Smooth muscle cell (in vitro differentiated cells): Measurements from ENCODE around the gene FANCG. TPM values are rescaled to one million over a fixed set of nuclear protein-coding genes. Genes with fewer than 3 reads are reported as not detected.

Experiments used
- DNase-seq: peaks from one replicate; lab custom pipeline; 2025; ENCODE audit not compliant: unreplicated experiment; lab: John Stamatoyannopoulos, UW
- H2AFZ ChIP-seq: fragments of 200-600 bp; sonication (generic); 2 replicates; pipeline ENCODE4 v1.6.0; 2016; ENCODE audit warnings: antibody characterized with exemption, low read depth, mild to moderate bottlenecking
- H3F3A ChIP-seq: fragments of 200-600 bp; sonication (generic); 2 replicates; pipeline ENCODE4 v1.6.0; 2017; ENCODE audit warnings: antibody characterized with exemption, low read depth
- H3K27ac ChIP-seq: fragments of 200-600 bp; sonication (generic); 2 replicates; pipeline ENCODE4 v1.5.1; 2016; ENCODE audit warnings: low read depth, mild to moderate bottlenecking
- H3K27me3 ChIP-seq: fragments of 200-600 bp; sonication (generic); 2 replicates; pipeline ENCODE4 v1.6.1; 2016; ENCODE audit warnings: low read depth, mild to moderate bottlenecking
- H3K36me3 ChIP-seq: fragments of 200-600 bp; sonication (generic); 2 replicates; pipeline ENCODE4 v1.5.1; 2016; ENCODE audit warnings: low read depth
- H3K4me1 ChIP-seq: fragments of 200-600 bp; sonication (generic); 2 replicates; pipeline ENCODE4 v1.5.1; 2016; ENCODE audit warnings: low read depth
- H3K4me2 ChIP-seq: fragments of 200-600 bp; sonication (generic); 2 replicates; pipeline ENCODE4 v1.6.0; 2016; ENCODE audit warnings: mild to moderate bottlenecking
- H3K4me3 ChIP-seq: fragments of 200-600 bp; sonication (generic); 2 replicates; pipeline ENCODE4 v1.5.1; 2016; ENCODE audit warnings: mild to moderate bottlenecking
- H3K79me2 ChIP-seq: fragments of 200-600 bp; sonication (generic); 2 replicates; pipeline ENCODE4 v1.6.0; 2016; ENCODE audit warnings: low read depth, mild to moderate bottlenecking
- H3K9ac ChIP-seq: fragments of 200-600 bp; sonication (generic); 2 replicates; pipeline ENCODE4 v1.6.0; 2016; ENCODE audit warnings: low read depth
- H3K9me3 ChIP-seq: fragments of 200-600 bp; sonication (generic); replicated peaks from 2 replicates; pipeline ENCODE4 v1.5.1; 2016; ENCODE audit warnings: low read depth
- H4K20me1 ChIP-seq: fragments of 200-600 bp; sonication (generic); 2 replicates; pipeline ENCODE4 v1.6.0; 2016; ENCODE audit warnings: low read depth
- CTCF ChIP-seq: fragments of 200-600 bp; sonication (generic); IDR thresholded peaks from 2 replicates; pipeline ENCODE4 v1.5.1; 2017; ENCODE audit warnings: borderline replicate concordance, mild to moderate bottlenecking, antibody characterized with exemption; ENCODE audit not compliant: insufficient read depth, poor library complexity, severe bottlenecking
- WGBS: methylation state at CpG from one replicate; pipeline ENCODE4 v1.1.7; 2016; ENCODE audit warnings: low lambda C conversion rate; 5-methylcytosine and 5-hydroxymethylcytosine counted together
- polyA plus RNA-seq: library from polyadenylated mRNA; unstranded; fragments of >200 nt; fragmentation: Nextera tagmentation; extraction: Ambion mirVana; gene quantifications from 2 replicates; pipeline ENCODE4 v1.2.1, GENCODE V29; 2016
- total RNA-seq: library from RNA; depleted of rRNA; stranded (reverse); fragments of >200 nt; gene quantifications from 2 replicates; pipeline ENCODE4 v1.2.3, GENCODE V29; 2014

Gene FANCG
- total and polyA plus RNA-seq, 2 experiments from 2014 or later: 13.0 to 19.0 TPM

- WGBS: 96% methylated on average over 2 of the region's 2 CpGs
- H3K27me3 ChIP-seq: peaks cover 4% of the 10 kb centered on the region
- no peaks in the 10 kb centered on the region for H3K9me3 ChIP-seq
- peak overlapping the region; percentile 46 for H3K9ac ChIP-seq
- peak overlapping the region; percentile 100 for H3K27ac ChIP-seq
- H2AFZ ChIP-seq: no peak overlapping the region
- no peaks in the 10 kb centered on the region for H3K36me3 ChIP-seq
- H3K79me2 ChIP-seq: peaks cover 54% of the 10 kb centered on the region
- DNase-seq: no peak
- H3K4me1 ChIP-seq: peaks cover 25% of the 10 kb centered on the region
- peaks cover 6% of the 10 kb centered on the region for H3F3A ChIP-seq
- H4K20me1 ChIP-seq: peaks cover 41% of the 10 kb centered on the region
- peak overlapping the region; percentile 19 for H3K4me3 ChIP-seq
- peak overlapping the region; percentile 77 for H3K4me2 ChIP-seq
- no peak for TF ChIP-seq CTCF
These were observed 6.5 kb downstream of the FANCG start for GRCh38 chr9:35073279-35073612.

GRCh38 chr9:35072461-35073278 lies 7.1 kb downstream of the FANCG start, which contains the start of gene VCP:
TSS of gene VCP (minus strand) at chr9:35072625. CDS start at chr9:35072353, 272 bp downstream.
- peaks cover 6% of the 10 kb centered on the region for H3F3A ChIP-seq
- H3K27ac ChIP-seq: peak within 1 kb of the TSS; percentile 100
- no peaks in the 10 kb centered on the region for H3K36me3 ChIP-seq
- H3K4me3 ChIP-seq: peak within 1 kb of the TSS; percentile 100
- H2AFZ ChIP-seq: peak within 1 kb of the TSS; percentile 70
- H3K79me2 ChIP-seq: peaks cover 54% of the 10 kb centered on the region
- peak within 1 kb of the TSS; percentile 100 for H3K9ac ChIP-seq
- WGBS: 5% methylated on average over 54 of the region's 54 CpGs
- H3K4me1 ChIP-seq: peaks cover 22% of the 10 kb centered on the region
- H3K9me3 ChIP-seq: no peaks in the 10 kb centered on the region
- peaks cover 47% of the 10 kb centered on the region for H4K20me1 ChIP-seq
- H3K27me3 ChIP-seq: peaks cover 4% of the 10 kb centered on the region
- TF ChIP-seq CTCF: no peak
- DNase-seq: peak; percentile 81
- H3K4me2 ChIP-seq: peak within 1 kb of the TSS; percentile 94

- peaks cover 6% of the 10 kb centered on the region for H3F3A ChIP-seq
- peak overlapping the region; percentile 94 for H3K4me2 ChIP-seq
- TF ChIP-seq CTCF: peak; percentile 34
- peak; percentile 77 for DNase-seq
- H3K9ac ChIP-seq: peak overlapping the region; percentile 100
- peak overlapping the region; percentile 100 for H3K4me3 ChIP-seq
- peak overlapping the region; percentile 70 for H2AFZ ChIP-seq
- peaks cover 4% of the 10 kb centered on the region for H3K27me3 ChIP-seq
- H3K79me2 ChIP-seq: peaks cover 54% of the 10 kb centered on the region
- no peaks in the 10 kb centered on the region for H3K9me3 ChIP-seq
- peak overlapping the region; percentile 100 for H3K27ac ChIP-seq
- peaks cover 22% of the 10 kb centered on the region for H3K4me1 ChIP-seq
- H4K20me1 ChIP-seq: peaks cover 54% of the 10 kb centered on the region
- H3K36me3 ChIP-seq: peaks cover 2% of the 10 kb centered on the region
- 1% methylated on average over 49 of the region's 79 CpGs for WGBS
These were observed 7.8 kb downstream of the FANCG start for GRCh38 chr9:35071814-35072460.
